Measurements from ENCODE around the gene DCANP1.
A peak's percentile ranks its signal among the peaks of the same experiment; 100 is the strongest.

DCANP1 gene

DNA sequence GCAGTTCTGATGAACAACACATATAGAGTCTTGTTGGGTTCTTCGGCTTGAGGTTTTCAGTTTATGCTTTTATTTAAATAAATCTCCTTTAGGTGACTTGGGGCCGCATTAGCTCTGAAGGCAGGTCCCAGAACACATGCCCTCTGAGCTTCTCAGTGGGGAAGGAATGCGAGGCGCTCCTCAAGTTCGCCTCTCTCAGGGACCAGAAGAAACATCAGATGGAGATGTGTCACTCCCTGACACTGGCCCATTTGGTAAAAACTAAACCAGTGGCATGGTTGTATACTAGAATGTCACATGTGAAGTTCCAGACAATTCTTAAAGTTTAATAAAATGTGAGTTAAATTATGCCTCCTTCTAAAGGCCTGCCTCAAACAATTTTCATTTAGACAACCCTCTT, 50.1 kb downstream of the DCANP1 start:
- no peaks in the 10 kb centered on the region for H3K9me3 ChIP-seq (ENCODE audit: low read length)
- H3K4me1 ChIP-seq (ENCODE audit: insufficient read depth, low read length) = peaks cover 32% of the 10 kb centered on the region
- peak overlapping the region; percentile 95 for H3K4me3 ChIP-seq (ENCODE audit: low read length)
- no peaks in the 10 kb centered on the region for H3K27me3 ChIP-seq (ENCODE audit: insufficient read depth, low read length)
- peaks cover 13% of the 10 kb centered on the region for H3K36me3 ChIP-seq (ENCODE audit: insufficient read depth, low read length)
- H2AFZ ChIP-seq (ENCODE audit: low read depth, low read length) = no peak overlapping the region

DNA sequence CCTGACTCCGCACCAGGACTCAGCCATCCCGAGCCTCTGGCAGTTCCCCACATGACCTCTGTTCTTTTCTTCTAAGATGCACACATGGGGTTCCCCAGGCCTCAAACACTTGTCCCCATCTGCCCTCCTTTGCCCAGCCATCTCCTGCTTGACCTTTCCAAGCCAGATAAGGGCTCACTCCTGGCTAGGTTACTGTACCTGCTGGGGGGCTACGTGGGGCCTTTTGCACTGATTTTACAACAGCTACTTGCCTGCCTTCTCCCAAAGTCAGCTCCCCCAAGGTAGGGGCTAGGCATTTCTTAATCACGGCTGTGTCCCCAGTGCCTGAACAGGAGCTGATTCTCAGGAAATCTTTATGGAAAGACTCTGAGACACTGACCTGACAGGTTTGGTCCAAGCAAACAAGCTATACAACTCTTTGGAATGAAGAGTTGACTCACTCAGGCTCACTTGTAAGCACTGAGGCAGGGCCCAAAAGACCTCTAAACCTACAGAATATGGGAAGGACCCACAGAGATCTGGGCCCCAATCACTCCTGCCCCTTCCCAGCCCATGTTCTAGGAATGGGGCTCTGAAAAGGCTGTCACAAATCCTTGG, 50.6 kb downstream of the DCANP1 start:
- peaks cover 33% of the 10 kb centered on the region for H3K4me1 ChIP-seq (ENCODE audit: insufficient read depth, low read length)
- H3K27me3 ChIP-seq (ENCODE audit: insufficient read depth, low read length) = no peaks in the 10 kb centered on the region
- H3K9me3 ChIP-seq (ENCODE audit: low read length) = no peaks in the 10 kb centered on the region
- no peak overlapping the region for H3K4me3 ChIP-seq (ENCODE audit: low read length)
- H3K36me3 ChIP-seq (ENCODE audit: insufficient read depth, low read length) = peaks cover 13% of the 10 kb centered on the region
- H2AFZ ChIP-seq (ENCODE audit: low read depth, low read length) = no peak overlapping the region

DNA sequence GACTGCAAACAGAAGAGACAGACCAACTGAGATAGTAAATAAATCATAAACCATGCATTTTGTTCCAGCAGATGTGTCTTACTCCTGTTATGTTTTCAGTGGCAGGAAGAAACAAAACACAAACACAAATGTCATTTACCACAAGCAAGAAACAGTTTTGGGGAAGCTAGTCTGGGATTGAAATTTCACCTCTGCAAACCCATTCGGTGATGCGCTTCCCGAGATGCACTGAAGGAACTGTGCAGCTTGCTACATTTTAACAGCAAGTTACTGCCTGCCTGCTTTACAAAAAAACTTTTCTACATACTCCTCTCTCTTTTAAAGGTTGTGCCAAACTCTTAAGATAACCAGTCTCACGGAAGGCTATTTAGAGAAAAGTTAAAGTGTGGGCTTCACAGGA, 51.3 kb downstream of the DCANP1 start:
- H3K36me3 ChIP-seq (ENCODE audit: insufficient read depth, low read length) = peaks cover 16% of the 10 kb centered on the region
- H3K4me1 ChIP-seq (ENCODE audit: insufficient read depth, low read length) = peaks cover 32% of the 10 kb centered on the region

DNA sequence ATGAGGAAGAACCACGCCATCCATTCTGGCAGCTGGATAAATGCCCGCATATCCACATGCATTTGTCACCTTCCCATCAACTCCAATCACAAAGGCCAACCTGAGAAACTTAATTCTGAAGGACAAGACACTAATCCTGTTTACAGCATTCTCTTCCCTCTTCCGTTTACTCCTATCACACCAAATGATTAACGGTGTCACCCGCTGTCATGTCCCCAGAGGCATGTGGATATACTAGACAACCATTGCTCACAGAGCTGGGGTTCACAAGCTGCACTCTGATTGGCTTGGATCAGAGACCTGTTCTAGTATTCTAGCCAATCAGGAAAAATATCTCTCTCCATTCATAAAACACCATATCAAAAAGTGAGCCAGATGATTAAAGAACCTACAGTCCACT, 51.7 kb downstream of the DCANP1 start:
- H3K27me3 ChIP-seq (ENCODE audit: insufficient read depth, low read length) = no peaks in the 10 kb centered on the region
- H3K4me1 ChIP-seq (ENCODE audit: insufficient read depth, low read length) = peaks cover 28% of the 10 kb centered on the region
- H2AFZ ChIP-seq (ENCODE audit: low read depth, low read length) = no peak overlapping the region
- no peaks in the 10 kb centered on the region for H3K9me3 ChIP-seq (ENCODE audit: low read length)
- H3K36me3 ChIP-seq (ENCODE audit: insufficient read depth, low read length) = peaks cover 16% of the 10 kb centered on the region
- no peak overlapping the region for H3K4me3 ChIP-seq (ENCODE audit: low read length)

More for the DNA sequence above, 51.3 kb downstream of the DCANP1 start:
- Histone ChIP-seq H3K9me3 (ENCODE audit: low read length) (no peaks in the 10 kb centered on the region), H2AFZ (ENCODE audit: low read depth, low read length) (no peak overlapping the region), H3K27me3 (ENCODE audit: insufficient read depth, low read length) (no peaks in the 10 kb centered on the region), H3K4me3 (ENCODE audit: low read length) (no peak overlapping the region)

All from neuron (in vitro differentiated cells).